Stimulated activated CD8-positive, alpha-beta memory T cell treated with anti-CD3 and anti-CD28 coated beads, Interleukin-4, amount 100 ng/mL, for 48 hours (primary cell): Measurements from ENCODE around the gene PLCB1.
"Not testable (repeated sequence)": the region's sequence is repeated elsewhere in the genome, so short reads cannot be mapped to it uniquely, and the experiment has no call there.

ENCODE experiments used
- DNase-seq: peaks from one replicate; pipeline ENCODE4 v3.0.0-alpha.2; 2020

Gene PLCB1

DNA sequence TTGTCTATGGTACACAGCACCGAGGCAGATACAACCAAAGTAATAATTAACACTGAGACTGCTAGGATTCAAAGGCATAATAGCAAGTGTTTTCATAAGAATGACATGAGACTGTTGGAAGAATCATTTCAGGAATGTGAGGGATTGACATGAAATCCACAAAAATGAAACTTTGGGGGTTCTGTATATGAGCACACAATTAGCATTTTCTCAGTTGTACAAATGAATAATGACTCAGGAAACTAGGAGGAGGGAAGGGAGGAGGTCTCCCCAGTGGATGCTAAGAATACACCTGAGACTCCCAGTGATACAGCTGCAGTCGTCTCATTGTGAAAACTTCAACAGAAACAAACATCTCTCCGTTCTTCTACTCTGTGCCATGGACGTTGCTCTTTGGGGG, 508.4 kb downstream of the PLCB1 start:
- no peak for DNase-seq

DNA sequence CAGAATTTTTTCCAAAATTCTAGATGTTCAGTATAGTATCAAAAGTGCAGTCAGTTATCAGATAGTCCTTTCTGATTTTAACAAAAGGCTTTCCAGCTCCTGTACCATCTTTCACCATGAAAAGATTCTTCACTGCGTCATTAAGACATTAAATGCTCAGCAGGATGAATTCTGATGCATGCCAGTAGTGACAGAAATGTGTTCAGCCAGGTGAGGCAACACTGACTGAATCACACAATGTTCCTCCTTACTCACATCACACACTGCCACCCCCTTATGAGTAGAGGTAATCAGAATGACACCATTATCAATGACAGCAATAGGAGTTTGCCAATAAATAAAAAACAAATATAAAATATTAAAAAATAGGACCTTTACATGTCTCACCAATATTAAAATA, 510.2 kb downstream of the PLCB1 start:
- no peak for DNase-seq

DNA sequence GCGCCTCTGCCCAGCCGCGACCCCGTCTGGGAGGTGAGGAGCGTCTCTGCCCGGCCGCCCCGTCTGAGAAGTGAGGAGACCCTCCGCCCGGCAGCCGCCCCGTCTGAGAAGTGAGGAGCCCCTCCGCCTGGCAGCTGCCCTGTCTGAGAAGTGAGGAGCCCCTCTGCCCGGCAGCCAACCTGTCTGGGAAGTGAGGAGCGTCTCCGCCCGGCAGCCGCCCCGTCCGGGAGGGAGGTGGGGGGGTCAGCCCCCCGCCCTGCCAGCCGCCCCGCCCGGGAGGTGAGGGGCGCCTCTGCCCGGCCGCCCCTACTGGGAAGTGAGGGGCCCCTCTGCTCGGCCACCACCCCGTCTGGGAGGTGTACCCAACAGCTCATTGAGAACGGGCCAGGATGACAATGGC, 512.4 kb downstream of the PLCB1 start:
- not testable (repeated sequence) for DNase-seq

DNA sequence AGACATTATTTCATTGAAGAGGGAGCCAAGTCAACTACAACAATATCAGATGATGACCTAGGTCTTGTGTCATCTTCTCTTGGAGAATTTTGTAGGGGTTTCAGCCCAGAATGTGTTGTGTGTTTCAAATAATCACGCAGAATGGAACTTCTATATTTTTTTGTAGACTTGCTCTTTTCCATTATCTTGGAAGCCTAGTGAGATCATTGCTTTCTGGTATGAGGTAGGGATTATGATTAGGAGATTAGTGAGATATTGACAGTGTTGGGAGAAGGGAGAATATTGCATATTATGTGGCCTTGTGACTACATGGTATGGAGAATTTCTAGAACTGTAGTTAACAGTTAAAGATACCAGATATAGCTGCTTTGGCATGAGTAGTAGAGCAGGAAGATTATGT, 513.3 kb downstream of the PLCB1 start:
- no peak for DNase-seq

DNA sequence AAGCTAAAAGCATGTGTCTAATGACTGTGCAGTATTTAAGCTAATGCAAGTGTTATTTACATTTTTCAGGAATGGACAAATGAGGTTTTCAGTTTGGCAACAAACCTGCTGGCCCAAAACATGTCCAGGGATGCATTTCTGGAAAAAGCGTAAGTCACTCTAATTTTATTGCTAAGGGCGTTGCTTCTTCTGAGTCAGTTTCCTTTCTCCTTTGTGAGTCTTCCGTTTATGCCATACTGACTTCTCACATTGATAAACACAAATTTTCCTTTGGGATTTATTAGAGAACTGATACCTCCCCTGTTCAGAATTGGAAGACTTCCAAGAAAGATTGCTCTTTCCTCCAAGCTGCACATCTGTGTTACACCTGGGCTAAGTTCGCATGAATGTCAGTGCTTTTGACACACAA, 514.0 kb downstream of the PLCB1 start:
- no peak for DNase-seq

DNA sequence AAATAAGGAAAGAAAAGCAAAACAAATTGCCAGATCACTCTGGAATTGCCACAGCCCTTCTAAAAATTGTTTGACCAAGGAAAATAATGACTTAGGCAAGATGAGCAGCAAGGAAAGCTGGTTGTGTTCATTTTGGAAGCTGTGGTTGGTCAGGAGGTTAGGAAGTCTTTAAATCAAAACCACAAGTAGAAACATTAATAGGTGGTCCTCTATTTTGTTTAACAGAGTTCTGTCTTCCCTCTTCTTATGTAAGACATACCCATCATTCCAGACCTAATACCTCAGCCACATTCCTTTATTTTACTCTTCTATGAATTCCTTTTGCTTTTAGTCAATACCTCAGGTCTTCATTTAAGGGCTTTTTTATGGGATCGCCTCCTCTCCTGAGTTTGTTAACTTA, 514.6 kb downstream of the PLCB1 start:
- no peak for DNase-seq

DNA sequence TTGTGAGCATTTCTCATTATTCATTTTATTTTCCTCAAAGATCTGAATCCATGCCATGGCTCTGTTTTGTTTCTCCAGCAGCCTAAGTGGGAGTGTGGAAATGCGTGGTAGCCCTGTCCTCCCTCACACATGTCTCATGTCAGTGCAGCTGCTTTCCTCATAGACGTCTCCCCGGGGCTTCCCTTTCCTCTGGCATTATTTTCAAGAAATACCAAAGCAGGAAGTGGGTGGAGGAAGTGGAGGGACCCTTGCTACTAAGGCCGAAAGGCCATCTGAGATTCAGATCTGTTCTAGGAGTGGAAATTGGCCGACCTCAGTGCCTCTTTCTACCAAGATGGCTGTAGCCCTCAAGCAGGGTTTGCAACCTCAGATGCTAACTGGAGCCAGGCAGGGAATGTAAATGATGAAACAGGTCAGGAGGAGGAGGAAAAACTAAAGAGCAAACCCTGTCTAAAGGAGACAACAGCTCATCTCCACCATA, 515.9 kb downstream of the PLCB1 start:
- no peak for DNase-seq

DNA sequence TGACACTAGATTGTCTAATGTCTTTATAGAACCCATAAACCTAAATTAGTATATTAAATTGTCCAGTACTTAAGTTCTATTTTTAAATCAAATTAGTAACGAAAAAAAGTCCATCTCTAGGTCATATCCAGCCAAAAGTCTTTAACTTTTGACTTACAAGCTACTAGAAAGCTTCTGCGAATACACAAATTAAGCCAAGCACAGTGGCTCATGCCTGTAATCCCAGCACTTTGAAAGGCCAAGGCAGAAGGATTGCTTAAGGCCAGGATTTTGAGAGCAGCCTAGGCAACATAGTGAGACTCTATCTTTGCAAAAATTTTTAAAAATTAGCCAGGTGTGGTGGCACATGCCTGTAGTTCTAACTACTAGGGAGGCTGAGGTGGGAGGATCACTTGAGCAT, 516.4 kb downstream of the PLCB1 start:
- no peak for DNase-seq

DNA sequence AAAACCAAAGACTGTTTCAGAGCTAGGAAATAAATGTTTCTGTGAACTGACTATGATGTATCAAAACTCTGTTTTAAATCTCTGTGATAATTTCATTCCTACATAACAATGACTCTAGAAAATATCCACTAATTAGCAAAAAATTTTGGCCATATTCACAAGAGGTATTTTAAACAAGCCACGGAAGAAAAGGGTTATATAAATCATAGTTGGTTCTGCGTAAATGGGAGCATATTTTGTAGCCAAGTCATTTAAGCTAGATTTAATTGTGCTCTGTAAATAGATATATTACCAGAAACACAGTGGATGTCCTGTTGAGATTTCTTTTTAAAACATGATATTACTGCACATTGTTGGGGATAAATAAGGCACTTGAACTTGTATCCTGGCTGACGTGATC, 520.3 kb downstream of the PLCB1 start:
- no peak for DNase-seq

DNA sequence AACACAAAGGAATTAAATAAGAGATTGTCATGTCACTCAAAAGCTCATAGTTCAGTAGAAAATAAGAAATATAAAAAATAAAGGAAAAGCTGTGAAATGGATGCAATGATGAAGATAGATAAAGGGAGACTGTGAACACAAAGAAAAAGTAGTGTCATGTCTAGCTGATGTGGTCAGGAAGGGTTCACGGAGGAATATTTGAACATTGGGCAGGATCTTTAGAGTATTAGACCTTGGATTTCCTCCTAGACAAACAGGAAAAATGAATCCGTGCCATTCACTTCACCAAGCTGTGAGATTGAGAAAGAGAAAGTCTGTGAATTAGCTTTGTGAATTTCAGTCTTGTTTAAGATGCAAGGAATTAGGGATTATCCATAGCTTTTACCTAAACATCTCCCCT, 522.4 kb downstream of the PLCB1 start:
- no peak for DNase-seq

DNA sequence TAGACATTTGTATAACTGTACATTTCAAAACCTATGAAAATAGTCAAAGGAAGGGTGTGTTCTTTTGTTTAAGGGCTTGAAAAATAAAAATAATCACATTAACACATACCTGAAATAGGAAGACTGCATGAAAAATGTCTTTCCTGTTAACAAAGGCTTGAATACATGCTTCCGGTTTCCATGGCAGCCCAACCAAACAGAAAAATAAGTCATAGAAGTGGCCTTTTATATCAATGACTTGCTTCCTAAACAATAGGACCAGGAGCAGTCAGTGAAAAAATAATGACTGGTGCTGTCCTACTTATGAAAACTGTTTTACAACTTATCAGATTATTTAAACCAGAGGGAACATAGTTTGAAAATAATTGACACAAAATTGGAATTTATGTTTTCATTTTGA, 524.3 kb downstream of the PLCB1 start:
- no peak for DNase-seq

DNA sequence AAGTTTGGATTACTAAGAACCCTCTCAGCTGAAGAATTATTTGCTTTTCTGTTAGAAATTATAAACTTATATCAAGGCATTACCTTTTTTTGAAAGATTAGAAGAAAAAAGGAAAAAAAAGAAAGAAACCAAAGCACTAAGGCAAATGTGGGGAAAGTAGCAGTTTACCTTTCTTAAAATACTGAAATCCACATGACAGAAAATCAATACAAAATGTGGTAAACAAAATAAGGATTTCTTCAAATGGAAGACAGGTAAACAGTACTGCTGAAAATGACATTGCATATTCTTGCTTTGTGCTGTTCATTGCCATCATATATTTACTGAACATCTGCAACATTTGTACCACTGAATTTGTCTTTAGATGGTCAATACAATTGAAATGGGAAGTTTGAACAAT, 525.6 kb downstream of the PLCB1 start:
- no peak for DNase-seq

DNA sequence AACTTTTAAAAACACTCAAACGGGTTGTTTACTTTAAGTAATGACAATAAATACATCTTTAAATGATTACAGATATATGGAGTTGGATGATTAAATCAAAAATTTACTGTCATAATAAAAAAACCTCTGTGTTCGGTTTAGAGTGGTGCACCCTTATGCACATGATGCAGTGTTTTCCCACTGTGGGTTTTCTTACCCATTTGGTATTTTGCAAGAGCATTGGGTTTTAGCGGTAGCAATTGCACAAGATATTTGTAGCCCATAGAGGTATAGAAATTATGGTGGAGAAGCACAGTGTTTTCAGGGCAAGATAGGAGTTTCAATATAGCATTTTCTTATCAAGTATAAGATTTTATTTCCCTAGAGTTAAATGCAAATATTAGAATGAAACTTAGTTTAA, 526.0 kb downstream of the PLCB1 start:
- DNase-seq, result no peak

DNA sequence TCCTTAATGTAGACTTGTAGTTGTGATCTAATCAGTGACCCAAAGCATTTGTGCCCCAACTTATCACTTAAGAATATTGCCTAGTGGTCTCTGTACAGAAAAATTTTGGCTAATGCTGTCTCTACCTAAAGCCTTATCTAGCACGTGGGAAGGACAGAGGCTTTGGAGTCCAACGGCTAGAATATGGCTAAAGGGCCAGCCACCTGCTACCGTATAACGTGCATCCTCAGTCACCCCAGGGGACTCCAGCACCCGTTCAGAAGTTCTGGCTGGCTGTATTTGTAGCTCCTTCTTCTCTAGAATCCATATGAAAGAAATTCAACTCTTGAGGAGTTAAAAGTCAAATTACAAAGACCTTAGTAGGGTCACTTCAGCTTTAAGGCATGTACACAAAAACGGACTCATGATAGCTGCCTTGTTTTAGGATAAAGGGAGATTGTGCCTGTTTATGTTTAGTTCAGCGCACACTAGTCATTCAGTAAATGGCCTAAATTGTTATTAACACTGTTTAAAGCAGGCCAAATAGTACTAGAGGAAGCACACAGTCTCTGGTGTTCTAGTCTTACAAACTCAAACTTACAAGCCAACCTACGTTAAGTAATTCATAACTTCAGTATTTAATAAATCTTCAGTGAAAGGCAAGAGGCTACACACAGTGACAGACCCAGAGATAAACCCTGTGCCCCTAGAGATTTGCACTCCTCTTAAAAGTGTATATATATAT, 529.3 kb downstream of the PLCB1 start:
- no peak for DNase-seq

DNA sequence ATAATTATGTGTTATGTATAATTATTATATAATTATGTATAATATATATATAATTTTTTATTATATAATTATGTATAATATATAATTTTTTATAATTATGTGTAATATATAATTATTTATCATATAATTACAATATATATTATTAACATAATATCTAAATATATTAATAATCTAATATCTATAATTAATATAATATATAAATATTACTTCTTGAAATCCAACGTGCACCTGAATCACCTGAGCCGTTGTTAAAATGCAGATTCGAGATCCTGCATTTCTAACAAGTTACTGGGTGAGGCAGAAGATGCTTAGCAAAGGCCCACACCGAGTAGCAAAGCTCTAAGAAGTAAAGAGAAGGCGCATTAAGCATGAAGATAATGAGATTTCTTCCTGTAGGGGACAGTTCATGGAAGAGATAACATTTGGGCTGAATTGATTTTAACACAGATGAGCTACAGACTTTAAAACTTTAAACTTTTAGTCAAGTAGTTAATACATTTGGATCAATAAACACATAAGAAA, 530.4 kb downstream of the PLCB1 start:
- no peak for DNase-seq

DNA sequence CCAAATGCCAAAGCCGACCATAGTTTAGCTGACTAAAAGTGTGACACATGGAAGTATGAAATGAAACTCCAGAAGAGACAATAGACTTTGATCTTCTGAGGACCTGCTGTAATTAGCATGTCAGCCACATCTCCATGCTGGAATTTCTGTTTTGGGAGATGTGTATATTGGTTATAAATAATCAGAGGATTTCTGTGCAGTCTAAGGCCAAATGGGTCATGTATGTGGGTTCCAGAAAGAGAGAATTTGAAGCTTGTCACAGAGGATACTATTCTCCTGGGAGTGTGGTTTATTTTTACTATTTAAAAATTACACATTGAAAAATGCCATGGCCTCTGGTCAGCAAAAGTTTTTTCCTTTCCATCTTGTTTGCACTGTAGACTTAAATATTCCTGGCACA, 531.4 kb downstream of the PLCB1 start:
- DNase-seq, result no peak

DNA sequence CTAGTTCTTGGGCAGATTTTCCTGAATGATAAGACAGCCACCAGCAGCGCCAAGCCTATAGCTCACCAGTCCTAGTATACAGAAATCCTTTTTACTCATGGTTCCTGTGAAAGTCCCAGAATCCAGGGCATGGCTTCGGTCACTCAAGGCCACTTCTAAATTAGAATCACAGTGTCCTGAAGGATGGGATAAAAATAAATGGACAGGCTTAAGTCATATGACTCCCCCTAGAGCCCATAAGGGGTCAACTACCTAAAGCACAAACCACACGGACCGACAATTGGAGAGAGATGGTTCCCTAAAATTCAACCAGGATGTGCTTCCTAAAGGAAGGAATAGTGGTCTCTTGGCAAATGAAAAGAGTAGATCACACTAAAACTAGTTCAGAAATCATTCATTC, 532.7 kb downstream of the PLCB1 start:
- no peak for DNase-seq

DNA sequence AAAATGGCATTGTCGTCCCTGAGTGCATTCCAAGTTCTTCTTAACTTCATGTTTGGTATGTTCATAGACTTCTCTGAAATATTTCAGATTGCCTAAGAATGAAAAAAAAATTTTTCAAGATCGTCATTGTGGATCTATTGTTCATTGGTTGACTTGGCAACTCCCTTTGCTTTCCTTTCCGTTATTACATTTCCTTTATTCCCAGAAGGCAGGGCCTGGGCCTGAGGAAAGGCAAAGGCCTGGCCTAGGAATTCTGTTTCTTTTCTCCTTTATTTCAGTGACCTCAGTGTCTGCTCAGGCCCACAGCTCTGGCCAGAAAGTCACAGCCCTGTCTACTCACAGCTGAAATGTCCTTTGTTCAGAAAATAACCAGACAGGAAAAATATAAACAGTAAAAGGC, 535.2 kb downstream of the PLCB1 start:
- DNase-seq, result no peak

DNA sequence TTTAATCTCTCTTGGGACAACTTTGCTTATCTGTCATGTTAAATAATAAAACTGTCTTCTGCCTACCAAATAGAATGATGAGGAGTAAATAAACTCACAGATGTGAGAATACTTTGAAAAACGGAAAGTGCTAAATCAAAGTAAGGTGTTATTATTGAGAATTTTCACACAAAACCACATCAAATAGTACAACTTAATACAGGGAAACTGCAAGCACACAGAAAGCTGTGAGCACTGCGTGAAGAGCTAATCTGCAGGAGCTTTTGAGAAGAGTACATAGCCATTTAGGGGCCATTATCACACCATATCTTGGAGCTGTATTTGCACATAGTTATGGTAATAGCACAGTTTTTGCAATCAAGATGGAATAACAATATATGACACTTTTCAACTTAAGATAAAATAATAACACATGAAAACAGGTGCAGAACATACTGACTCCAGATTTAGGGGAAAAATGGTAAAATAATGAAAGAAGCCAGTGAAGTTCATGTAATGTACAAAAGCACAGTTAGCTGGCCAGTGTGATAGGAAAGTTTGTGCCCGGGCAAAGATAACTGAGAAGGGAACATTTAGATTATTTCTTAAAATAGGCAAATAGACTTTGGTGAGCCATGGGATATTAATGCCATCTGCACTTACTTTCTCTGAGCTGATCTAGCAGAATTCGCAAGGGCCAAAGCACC, 538.3 kb downstream of the PLCB1 start:
- no peak for DNase-seq

DNA sequence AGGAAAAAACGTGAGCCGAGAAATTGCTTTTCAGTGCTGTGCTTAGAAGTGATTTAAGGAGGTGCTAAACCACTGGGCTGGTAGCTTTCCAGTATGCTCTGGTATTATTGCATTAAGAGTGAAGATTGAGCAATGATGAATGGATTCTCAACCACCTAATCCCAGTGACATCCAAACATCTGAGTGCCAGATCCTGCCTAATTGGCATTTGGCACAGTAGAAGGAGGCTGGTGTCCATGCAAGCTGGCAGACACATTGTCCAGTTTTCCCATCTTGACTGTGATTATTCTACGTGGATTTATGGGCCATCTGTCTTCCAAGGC, 538.8 kb downstream of the PLCB1 start:
- no peak for DNase-seq

DNA sequence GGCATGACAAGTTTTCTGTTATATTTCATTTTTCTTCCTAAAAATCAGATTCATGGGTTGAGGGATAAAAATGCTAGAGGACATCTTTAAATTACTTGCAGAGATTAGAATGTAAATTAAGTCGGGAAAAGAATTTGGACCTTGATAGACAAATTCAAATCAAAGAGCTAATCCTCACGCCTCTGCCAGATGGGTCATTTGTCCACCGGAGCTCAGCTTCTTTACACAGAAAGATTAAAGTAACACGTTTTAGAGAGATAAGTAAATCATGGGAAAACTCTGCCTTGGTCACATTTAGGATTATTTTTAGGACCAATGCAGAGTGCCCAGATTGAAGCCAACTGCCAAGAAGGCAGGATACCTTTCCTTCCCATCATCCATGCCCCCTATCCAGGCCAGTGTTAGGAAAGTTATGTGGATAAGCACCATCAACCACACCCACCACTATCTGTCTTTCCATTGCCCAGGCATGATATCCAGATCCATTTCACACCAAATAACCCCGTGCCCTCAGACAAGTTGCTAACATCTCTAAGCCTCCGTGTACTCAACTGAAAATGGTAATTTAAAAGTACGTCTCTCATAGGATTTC, 539.4 kb downstream of the PLCB1 start:
- no peak for DNase-seq

DNA sequence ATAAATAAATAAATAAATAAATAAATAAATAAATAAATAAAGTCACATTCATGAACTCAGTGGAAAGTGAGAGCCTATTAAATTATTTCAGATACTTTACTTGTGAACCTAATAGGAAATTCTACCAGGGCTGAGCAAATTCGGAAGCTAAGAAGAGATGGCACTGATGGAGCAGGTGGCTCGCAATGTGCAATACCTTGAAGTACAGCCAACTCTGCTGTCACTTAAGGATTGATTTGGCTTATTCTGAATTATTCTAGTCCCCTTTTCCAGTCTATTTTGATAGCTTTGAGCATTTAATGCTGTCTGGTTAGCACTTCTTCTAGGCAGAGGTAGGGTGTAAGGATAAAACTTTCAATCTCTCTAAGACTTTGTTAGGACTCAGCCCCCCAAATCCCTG, 541.0 kb downstream of the PLCB1 start:
- no peak for DNase-seq

DNA sequence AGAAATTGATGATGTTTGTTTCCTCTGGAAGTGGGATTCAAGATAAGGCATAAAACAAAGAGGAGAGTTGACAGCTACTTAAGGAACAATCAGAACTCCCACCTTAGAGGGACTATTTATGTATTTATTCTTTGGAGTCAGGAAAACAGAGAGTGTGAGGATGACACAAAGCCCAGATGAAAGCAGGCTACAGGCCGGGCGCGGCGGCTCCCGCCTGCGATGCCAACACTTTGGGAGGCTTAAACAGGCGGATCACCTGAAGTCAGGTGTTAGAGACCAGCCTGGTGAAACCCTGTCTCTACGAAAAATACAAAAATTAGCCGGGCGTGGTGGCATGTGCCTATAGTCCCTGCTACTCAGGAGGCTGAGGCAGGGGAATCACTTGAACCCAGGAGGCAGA, 543.8 kb downstream of the PLCB1 start:
- DNase-seq, result no peak

DNA sequence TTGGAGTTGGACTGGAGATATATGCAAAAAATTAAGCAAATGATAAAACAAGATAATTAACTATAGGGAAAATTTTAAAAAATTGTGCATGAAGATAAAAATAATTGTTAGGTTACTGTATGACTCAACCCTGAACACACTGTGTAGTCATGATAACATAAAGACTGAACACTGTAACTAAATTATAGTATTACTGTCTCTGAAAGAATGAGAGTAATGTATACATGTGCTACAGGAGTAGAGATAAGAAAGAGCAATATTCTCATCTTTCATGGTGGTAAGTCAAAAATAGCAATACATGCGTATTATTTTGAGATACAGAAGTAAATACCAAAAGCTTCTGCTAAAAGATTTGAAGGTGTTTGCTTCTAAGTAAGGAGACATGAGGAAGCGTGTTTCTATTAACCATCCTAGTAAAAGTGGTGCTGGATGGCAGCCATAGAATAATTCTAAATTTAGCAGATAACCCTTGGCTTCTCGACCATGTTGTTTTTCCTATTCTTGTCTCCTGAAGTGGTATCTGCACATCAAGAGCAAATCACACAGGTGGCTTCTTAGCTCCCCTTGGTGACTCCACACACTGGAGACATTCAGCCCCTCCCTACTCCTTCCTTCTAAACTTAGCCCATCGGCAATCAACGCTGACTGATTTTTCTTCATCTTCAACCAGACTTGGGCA, 546.2 kb downstream of the PLCB1 start:
- DNase-seq, result no peak
